GM12878 (cell line): ENCODE measurements around the gene MAD1L1. TPM values are rescaled to one million over a fixed set of nuclear protein-coding genes. Genes with fewer than 3 reads are reported as not detected.

ENCODE experiments used
- ATAC-seq: fragments of 200-7000 bp; cut with Tn5 transposase; 3 replicates; pipeline ENCODE4 v1.9.1; 2020; ENCODE audit warnings: mild to moderate bottlenecking, moderate library complexity
- BruUV-seq: library from RNA; stranded (reverse); fragments of 400-500 nt; replicated peaks from 2 replicates; lab custom pipeline; 2021; lab: Mats Ljungman, UMichigan
- CTCF ChIA-PET: fragments of 300-600 bp; sonication (Branson Sonifier 250); formaldehyde crosslinking; extraction: SDS; loops from one replicate; lab custom pipeline; 2021; ENCODE audit warnings: inconsistent platforms; lab: Yijun Ruan, JAX
- POLR2A ChIA-PET: fragments of 350-600 bp; formaldehyde crosslinking; extraction: SDS; loops from one replicate; lab custom pipeline; 2021; ENCODE audit warnings: inconsistent platforms; lab: Charles Lee
- RAD21 ChIA-PET: fragments of 300-600 bp; sonication (Branson Sonifier 250); formaldehyde crosslinking; loops from one replicate; lab custom pipeline; 2023; ENCODE audit warnings: antibody characterized with exemption; ENCODE audit not compliant: unreplicated experiment; lab: Charles Lee
- SMC1A ChIA-PET: fragments of 300-600 bp; sonication (Branson Sonifier 250); formaldehyde crosslinking; loops from one replicate; lab custom pipeline; 2023; ENCODE audit not compliant: unreplicated experiment, uncharacterized antibody; lab: Charles Lee
- DNase-seq: peaks from one replicate; pipeline ENCODE4 v3.0.0-alpha.2; 2011; ENCODE audit warnings: low read depth, low spot score
- FAIRE-seq: peaks from 3 replicates; lab custom pipeline; 2011; peaks lifted over from hg19 to GRCh38; lab: Jason Lieb, UNC
- H2AFZ ChIP-seq: 2 replicates; pipeline ENCODE4 v1.6.0; 2011; ENCODE audit warnings: low read depth, low read length, control low read depth; ENCODE audit not compliant: control insufficient read depth
- H3K27ac ChIP-seq: 2 replicates; pipeline ENCODE4 v1.5.1; 2011; ENCODE audit warnings: control low read depth; ENCODE audit not compliant: control insufficient read depth, insufficient read depth
- H3K27me3 ChIP-seq, 2 experiments: replicated peaks in 1 of 2; 2 replicates each; pipeline versions ENCODE4 v1.6.0 to v1.6.1; 2011; ENCODE audit warnings: low read length in 1 of 2; ENCODE audit not compliant: control insufficient read depth in 2 of 2, insufficient read depth in 2 of 2
- H3K36me3 ChIP-seq, 2 experiments: 2 replicates each; pipeline ENCODE4 v1.5.1; 2011; ENCODE audit warnings: low read length in 1 of 2; ENCODE audit not compliant: control insufficient read depth in 2 of 2, insufficient read depth in 2 of 2
- H3K4me1 ChIP-seq: 2 replicates; pipeline ENCODE4 v1.6.1; 2011; ENCODE audit warnings: mild to moderate bottlenecking, low read length, moderate library complexity, mixed read lengths; ENCODE audit not compliant: control insufficient read depth, insufficient read depth
- H3K4me2 ChIP-seq: 2 replicates; pipeline ENCODE4 v1.6.0; 2011; ENCODE audit warnings: control low read depth; ENCODE audit not compliant: control insufficient read depth, insufficient read depth
- H3K4me3 ChIP-seq: fragments of 200-600 bp; sonication (generic); 2 replicates; pipeline ENCODE4 v1.5.1; 2016
- H3K79me2 ChIP-seq: 2 replicates; pipeline ENCODE4 v1.6.0; 2011; ENCODE audit warnings: low read length; ENCODE audit not compliant: control insufficient read depth, insufficient read depth
- H3K9ac ChIP-seq: 2 replicates; pipeline ENCODE4 v1.8.0; 2011; ENCODE audit warnings: low read length, control low read depth, mixed read lengths; ENCODE audit not compliant: control insufficient read depth, insufficient read depth
- H3K9me3 ChIP-seq: replicated peaks from 3 replicates; pipeline ENCODE4 v1.5.1; 2011; ENCODE audit warnings: mild to moderate bottlenecking, low read length; ENCODE audit not compliant: control insufficient read depth, insufficient read depth
- H4K20me1 ChIP-seq: 2 replicates; pipeline ENCODE4 v1.6.0; 2011; ENCODE audit not compliant: control insufficient read depth, insufficient read depth
- ASH2L ChIP-seq: fragments of 300-600, 200-600 bp; sonication (generic); IDR thresholded peaks from 2 replicates; pipeline ENCODE4 v1.6.1; 2017; ENCODE audit warnings: low read depth, mild to moderate bottlenecking, borderline replicate concordance
- BCL11A ChIP-seq: IDR thresholded peaks from 2 replicates; pipeline ENCODE4 v1.6.1; 2011; ENCODE audit warnings: low read depth, low read length
- CBX3 ChIP-seq: fragments of 200-600 bp; sonication (generic); IDR thresholded peaks from 2 replicates; pipeline ENCODE4 v1.6.1; 2016; ENCODE audit warnings: low read depth, borderline replicate concordance
- CREM ChIP-seq: IDR thresholded peaks from 2 replicates; pipeline ENCODE4 v1.6.1; 2014; ENCODE audit warnings: antibody characterized with exemption, low read depth
- EZH2 ChIP-seq: IDR thresholded peaks from 2 replicates; pipeline ENCODE4 v1.6.1; 2012; ENCODE audit warnings: low read depth, mild to moderate bottlenecking, control low read depth, inconsistent platforms, low read length, borderline replicate concordance; ENCODE audit not compliant: control insufficient read depth
- JUND ChIP-seq: IDR thresholded peaks from 2 replicates; pipeline ENCODE4 v1.6.1; 2012; ENCODE audit warnings: low read depth, mild to moderate bottlenecking, low read length, improper control_type of control experiment, moderate library complexity
- KLF5 ChIP-seq: fragments of 450-650 bp; IDR thresholded peaks from 2 replicates; pipeline ENCODE4 v1.6.1; 2014; ENCODE audit warnings: mild to moderate bottlenecking; ENCODE audit not compliant: partially characterized antibody
- NFYA ChIP-seq: IDR thresholded peaks from 2 replicates; pipeline ENCODE4 v1.6.1; 2011; ENCODE audit warnings: low read depth, mild to moderate bottlenecking, low read length, improper control_type of control experiment, borderline replicate concordance
- NR2F1 ChIP-seq: fragments of 450-650 bp; conservative IDR thresholded peaks from 2 replicates; pipeline ENCODE4 v1.6.1; 2017; ENCODE audit warnings: mild to moderate bottlenecking
- POU2F2 ChIP-seq: IDR thresholded peaks from 3 replicates; pipeline ENCODE4 v1.6.1; 2011; ENCODE audit warnings: low read depth, mild to moderate bottlenecking, low read length, borderline replicate concordance
- WGBS: methylation state at CpG from one replicate; pipeline ENCODE4 v1.1.6; 2016; ENCODE audit warnings: low lambda C conversion rate; ENCODE audit not compliant: insufficient replicate concordance, insufficient coverage; ENCODE audit errors: missing lambda C conversion rate; 5-methylcytosine and 5-hydroxymethylcytosine counted together
- in situ Hi-C: fragments of 300-500 bp; cut with MboI; formaldehyde crosslinking; loops from 9 replicates; pipeline ENCODE4 v1.14.3; 2018; ENCODE audit warnings: mixed read lengths
- intact Hi-C: fragments of 100-400 bp; cut with micrococcal nuclease; formaldehyde crosslinking; loops from one replicate; pipeline ENCODE4 v1.14.2; 2022; ENCODE audit not compliant: unreplicated experiment
- polyA plus RNA-seq, 11 experiments: library from polyadenylated mRNA; depleted of rRNA in 4 of 11; unstranded in 6 of 11; stranded (reverse) in 5 of 11; fragments of >200 nt; fragmentation: Nextera tagmentation in 4 of 11; fragmentation: Illumina TruSeq in 1 of 11; extraction: Ambion mirVana in 4 of 11; extraction: Trizol in 1 of 11; gene quantifications; 1 replicate in 1 of 11; 2 replicates in 10 of 11; pipeline versions ENCODE4 v1.2.1 to v1.2.3, GENCODE V29; 2011 to 2016; ENCODE audit warnings: inconsistent platforms in 2 of 11, missing spikeins in 2 of 11, low read depth in 1 of 11
- total RNA-seq, 4 experiments: library from RNA; depleted of rRNA in 3 of 4; stranded (reverse); fragments of >200 nt in 3 of 4; fragmentation: Illumina TruSeq in 1 of 4; extraction: Trizol in 1 of 4; gene quantifications; 2 replicates each; pipeline versions ENCODE4 v1.2.1 to v1.2.3, GENCODE V29; 2013 to 2021

MAD1L1 gene
- total and polyA plus RNA-seq, 10 of the 15 experiments (the other 5 are each of a cell fraction or from before 2014, with no cell fraction given), result 2.2 to 76.8 (median 38.3) TPM

DNA sequence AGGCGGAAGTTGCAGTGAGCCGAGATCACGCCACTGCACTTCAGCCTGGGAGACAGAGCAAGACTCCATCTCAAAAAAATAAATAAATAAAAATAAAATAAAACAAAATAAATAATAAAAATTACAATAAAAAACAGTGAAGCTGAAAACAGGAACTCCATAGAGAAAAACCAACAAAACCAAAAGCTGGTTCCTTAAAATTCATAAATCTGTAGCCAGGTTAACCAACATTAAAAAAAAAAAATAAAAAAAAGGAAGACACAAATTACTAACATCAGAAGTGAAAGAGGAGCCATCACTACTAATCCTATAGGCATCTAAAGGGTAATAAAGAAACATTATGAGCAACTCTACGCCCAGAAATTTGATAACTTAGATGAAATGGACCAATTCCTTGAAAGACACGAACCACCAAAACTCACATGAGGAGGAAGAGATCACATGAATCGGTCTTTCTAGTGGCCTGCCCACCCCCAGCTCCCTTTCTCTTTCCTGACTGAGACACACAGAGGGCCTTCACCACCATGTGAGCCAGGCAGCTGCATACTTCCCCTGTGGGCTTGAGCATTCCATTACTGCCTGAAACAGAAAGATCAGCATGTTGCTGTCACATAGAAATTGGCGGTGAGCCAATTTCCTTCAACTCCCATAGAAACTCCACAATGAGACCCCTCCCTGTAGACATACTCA lies 208.7 kb downstream of the MAD1L1 start:
- SMC1A ChIA-PET, result no interaction called here
- H3K4me1 ChIP-seq, result peaks cover 15% of the 10 kb centered on the region
- TF ChIP-seq NR2F1 (no peak), NFYA (no peak), CBX3 (no peak), POU2F2 (no peak), KLF5 (no peak), CREM (no peak)
- no peaks in the 10 kb centered on the region for H3K79me2 ChIP-seq
- POLR2A ChIA-PET, result no interaction called here
- H3K27ac ChIP-seq, result no peak overlapping the region
- BruUV-seq, result no TSS peak
- ATAC-seq (no peak), FAIRE-seq (no peak), DNase-seq (no peak)
- intact Hi-C loops, result no loop called here
- 93% methylated on average over 7 of the region's 7 CpGs for WGBS
- no peaks in the 10 kb centered on the region for H4K20me1 ChIP-seq
- H3K36me3 ChIP-seq, result no peaks in the 10 kb centered on the region
- no peak overlapping the region for H3K9ac ChIP-seq
- in situ Hi-C loops, result no loop called here
- peaks cover 11% of the 10 kb centered on the region for H3K9me3 ChIP-seq
- RAD21 ChIA-PET, result no interaction called here
- no peak overlapping the region for H3K4me3 ChIP-seq
- no peaks in the 10 kb centered on the region for H3K27me3 ChIP-seq
- CTCF ChIA-PET, result interaction anchor here (1.6 kb wide), 1 partner anchor 16 kb away, joined by 7 read pairs; no protein-coding TSS in a partner anchor
- no peak overlapping the region for H2AFZ ChIP-seq
- H3K4me2 ChIP-seq, result no peak overlapping the region

DNA sequence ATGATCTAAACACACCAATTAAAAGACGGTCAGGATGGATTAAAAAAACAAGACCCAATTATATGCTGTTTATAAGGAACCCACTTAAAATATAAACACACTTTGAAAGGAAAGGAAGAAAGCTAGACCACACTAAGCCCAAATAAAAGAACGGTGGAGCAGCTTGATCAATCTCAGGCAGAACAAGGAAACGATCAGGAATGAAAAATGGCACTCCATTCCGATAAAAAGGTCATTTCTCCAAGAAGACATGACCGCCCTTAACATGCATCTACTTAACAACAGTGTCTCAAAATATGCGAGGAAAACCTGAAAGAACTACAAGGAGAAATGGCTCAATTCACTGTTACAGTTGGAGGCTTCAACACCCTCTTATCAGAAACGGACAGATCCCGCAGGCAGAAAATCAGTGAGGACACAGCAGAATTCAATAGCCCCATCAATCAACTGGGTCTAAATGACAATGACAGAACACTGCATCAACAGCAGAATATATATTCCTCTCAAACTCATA lies 210.0 kb downstream of the MAD1L1 start:
- Histone ChIP-seq H3K4me1 (peaks cover 17% of the 10 kb centered on the region), H2AFZ (no peak overlapping the region), H3K36me3 (no peaks in the 10 kb centered on the region; a peak in 1 of 4 replicates), H3K27me3 (no peaks in the 10 kb centered on the region), H3K27ac (no peak overlapping the region), H3K4me2 (no peak overlapping the region), H3K4me3 (no peak overlapping the region)
- intact Hi-C loops, result no loop called here
- no peak for TF ChIP-seq CBX3
- no peak for TF ChIP-seq EZH2
- no peak for TF ChIP-seq ASH2L
- no peak for TF ChIP-seq JUND
- no peak for TF ChIP-seq BCL11A
- TF ChIP-seq, all 136 proteins: peak for 0
- peaks cover 7% of the 10 kb centered on the region for H3K9me3 ChIP-seq
- no peak overlapping the region for H3K9ac ChIP-seq
- RAD21 ChIA-PET, result no interaction called here
- BruUV-seq, result no TSS peak
- CTCF ChIA-PET, result interaction anchor here (1.6 kb wide), 1 partner anchor 17 kb away, joined by 7 read pairs; no protein-coding TSS in a partner anchor
- no peak for DNase-seq
- in situ Hi-C loops, result no loop called here
- ATAC-seq, result no peak
- WGBS, result 83% methylated on average over 8 of the region's 8 CpGs
- SMC1A ChIA-PET, result interaction anchor here (0.8 kb wide), 1 partner anchor 16 kb away, joined by 4 read pairs; no protein-coding TSS in a partner anchor
- H3K79me2 ChIP-seq, result no peaks in the 10 kb centered on the region
- no peak for FAIRE-seq
- POLR2A ChIA-PET, result no interaction called here
- H4K20me1 ChIP-seq, result no peaks in the 10 kb centered on the region
